Measurements from ENCODE around the gene RAB1B.

GRCh38 chr11:66267379-66268243 is 828 bp upstream of the RAB1B start:
- peak; percentile 57; the same call in 1 of the 2 replicates for TF ChIP-seq TAF1 (IDR thresholded peaks at IDR 0.05; ENCODE audit: borderline replicate concordance, insufficient read depth, low read length)
- 0 out of 4 replicates have a peak, but pooled peaks of 1 of the 2 experiments have one; percentile 19 for TF ChIP-seq REST (IDR thresholded peaks at IDR 0.05; ENCODE audit: insufficient read depth in 1 of 2, low read depth in 2 of 2, low read length in 2 of 2)
- TF ChIP-seq POLR2AphosphoS5 (IDR thresholded peaks at IDR 0.05; ENCODE audit: low read depth, low read length): peak; percentile 51; the same call in 1 of the 2 replicates
- no peak for TF ChIP-seq SIN3A (IDR thresholded peaks at IDR 0.05; ENCODE audit: borderline replicate concordance, insufficient read depth, low read length)
- no peak for TF ChIP-seq FOXP2 (optimal IDR thresholded peaks at IDR 0.05; ENCODE audit: borderline replicate concordance, extremely low read depth, extremely low read length, insufficient read depth)
